ENCODE results near the gene CIROP.

Gene CIROP

DNA sequence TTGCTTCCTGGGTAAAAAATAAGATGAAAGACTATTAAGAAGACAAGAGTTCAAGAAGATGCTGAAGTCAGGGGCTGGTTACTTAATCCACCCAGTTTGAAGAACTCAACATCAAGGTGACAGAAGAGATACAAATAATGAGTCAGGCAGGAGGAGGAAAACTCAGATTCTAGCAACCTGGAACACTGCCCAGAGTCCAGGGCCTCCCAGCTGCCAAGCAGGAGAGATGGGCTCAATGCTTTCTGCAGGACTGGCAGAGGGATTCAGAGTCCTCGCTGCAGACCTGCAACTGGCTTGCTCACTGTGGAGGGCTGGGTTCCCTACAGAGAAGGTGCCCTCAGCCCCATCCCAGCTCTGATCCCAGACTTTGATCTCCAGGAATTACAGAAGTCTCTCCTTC is 42.9 kb upstream of the CIROP start:
- DNase-seq (ENCODE audit: low read depth) = no peak
- H3K4me3 ChIP-seq (ENCODE audit: low read depth, low read length) = no peak overlapping the region
- TF ChIP-seq, protein P1, sequence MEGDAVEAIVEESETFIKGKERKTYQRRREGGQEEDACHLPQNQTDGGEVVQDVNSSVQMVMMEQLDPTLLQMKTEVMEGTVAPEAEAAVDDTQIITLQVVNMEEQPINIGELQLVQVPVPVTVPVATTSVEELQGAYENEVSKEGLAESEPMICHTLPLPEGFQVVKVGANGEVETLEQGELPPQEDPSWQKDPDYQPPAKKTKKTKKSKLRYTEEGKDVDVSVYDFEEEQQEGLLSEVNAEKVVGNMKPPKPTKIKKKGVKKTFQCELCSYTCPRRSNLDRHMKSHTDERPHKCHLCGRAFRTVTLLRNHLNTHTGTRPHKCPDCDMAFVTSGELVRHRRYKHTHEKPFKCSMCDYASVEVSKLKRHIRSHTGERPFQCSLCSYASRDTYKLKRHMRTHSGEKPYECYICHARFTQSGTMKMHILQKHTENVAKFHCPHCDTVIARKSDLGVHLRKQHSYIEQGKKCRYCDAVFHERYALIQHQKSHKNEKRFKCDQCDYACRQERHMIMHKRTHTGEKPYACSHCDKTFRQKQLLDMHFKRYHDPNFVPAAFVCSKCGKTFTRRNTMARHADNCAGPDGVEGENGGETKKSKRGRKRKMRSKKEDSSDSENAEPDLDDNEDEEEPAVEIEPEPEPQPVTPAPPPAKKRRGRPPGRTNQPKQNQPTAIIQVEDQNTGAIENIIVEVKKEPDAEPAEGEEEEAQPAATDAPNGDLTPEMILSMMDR (IDR thresholded peaks at IDR 0.05; ENCODE audit: control insufficient read depth, extremely low read depth, insufficient read depth) = no peak

DNA sequence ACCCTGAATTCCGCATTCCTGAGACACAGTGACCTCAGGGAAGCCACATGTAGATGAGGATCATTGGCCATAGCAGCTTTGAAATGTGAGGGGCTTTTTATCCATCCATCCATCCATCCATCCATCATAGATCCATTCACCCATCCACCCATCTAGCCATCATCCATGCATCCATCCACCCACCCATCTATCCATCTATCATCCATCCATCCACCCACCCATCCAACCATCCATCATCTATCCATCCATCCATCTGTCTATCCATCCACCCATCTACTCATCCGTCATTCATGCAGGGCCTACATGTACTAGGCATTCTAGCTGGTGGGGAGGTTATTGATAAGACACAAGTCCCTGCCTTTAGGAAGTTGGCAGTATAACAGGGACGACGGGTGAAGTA is 42.2 kb upstream of the CIROP start:
- H3K4me3 ChIP-seq (ENCODE audit: low read depth, low read length) = no peak overlapping the region
- no peak for DNase-seq (ENCODE audit: low read depth)
- TF ChIP-seq, protein P1 (IDR thresholded peaks at IDR 0.05; ENCODE audit: control insufficient read depth, extremely low read depth, insufficient read depth) = no peak

DNA sequence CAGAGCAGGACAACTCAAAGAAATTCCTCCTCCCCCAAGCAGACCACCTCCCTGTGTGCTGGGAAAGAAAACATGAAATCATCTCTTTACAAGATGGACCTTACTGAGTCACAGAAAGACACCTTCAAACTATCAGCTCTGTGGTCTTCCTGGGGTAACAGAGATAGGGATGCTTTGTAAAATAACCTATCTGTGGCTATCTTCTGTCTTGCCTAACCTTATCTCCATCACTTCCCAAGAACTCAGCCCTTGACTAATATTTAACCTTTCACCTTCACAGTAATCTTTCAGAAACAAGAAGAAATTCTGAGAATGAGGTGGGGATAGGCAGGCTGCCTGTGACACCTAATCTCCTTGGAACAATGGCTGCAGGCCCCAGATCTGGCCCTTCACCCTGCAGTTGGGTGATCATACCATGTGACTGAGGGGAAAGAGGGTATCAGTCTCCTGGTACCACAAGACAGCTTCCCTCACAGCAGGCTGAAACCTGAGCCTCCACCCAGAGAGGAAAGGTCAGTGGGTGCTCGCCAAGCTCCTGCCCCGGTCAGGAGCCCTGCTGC is 41.6 kb upstream of the CIROP start:
- H3K4me3 ChIP-seq (ENCODE audit: low read depth, low read length) = no peak overlapping the region
- TF ChIP-seq, protein P1 (IDR thresholded peaks at IDR 0.05; ENCODE audit: control insufficient read depth, extremely low read depth, insufficient read depth) = no peak
- no peak for DNase-seq (ENCODE audit: low read depth)

DNA sequence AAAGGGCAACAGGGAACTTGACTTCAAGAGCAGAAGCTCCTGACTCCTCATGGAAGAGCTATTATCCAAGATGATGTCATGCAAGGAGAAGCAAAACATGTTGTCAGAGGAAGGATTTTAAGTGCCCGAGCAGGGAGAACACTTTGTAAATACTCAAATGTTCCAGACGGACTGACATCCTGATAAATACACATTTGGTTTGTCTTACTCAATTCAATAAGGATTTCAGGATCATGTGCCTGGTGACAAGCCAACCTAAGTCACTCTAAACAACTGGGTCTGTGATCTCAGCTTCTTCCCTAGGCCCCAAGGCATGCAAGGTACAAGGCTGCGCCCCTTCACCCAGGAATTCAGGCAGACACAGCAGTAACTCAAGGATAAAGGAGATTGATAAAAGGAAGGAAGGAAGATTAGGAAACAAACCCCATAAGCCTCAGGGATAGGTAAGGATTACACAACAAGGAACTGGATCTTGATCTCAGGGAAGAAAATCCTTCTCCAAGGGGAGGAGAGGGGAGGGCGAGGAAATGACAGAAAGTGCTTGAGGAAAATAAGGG is 41.1 kb upstream of the CIROP start:
- TF ChIP-seq, protein P1 (IDR thresholded peaks at IDR 0.05; ENCODE audit: control insufficient read depth, extremely low read depth, insufficient read depth) = no peak
- H3K4me3 ChIP-seq (ENCODE audit: low read depth, low read length) = no peak overlapping the region
- no peak for DNase-seq (ENCODE audit: low read depth)

DNA sequence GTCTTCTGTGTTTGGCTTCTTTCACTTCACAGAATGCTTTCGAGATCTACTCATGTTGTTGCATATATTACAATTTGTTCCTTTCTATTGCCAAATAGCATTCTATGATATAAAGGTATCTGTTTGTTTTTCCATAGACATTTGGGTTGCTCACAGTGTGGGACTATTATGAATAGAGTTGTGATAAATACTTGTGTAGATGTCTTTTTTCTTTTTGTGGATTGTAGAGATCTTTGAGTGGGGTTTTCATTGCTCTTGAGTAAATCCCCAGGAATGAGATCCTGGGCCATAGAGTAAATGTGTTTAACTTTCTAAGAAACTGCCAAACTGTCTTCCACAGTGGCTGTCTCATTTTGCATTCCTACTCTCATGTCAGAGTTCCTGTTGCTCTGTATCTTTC is 39.1 kb upstream of the CIROP start:
- TF ChIP-seq, protein P1 (IDR thresholded peaks at IDR 0.05; ENCODE audit: control insufficient read depth, extremely low read depth, insufficient read depth) = no peak
- H3K4me3 ChIP-seq (ENCODE audit: low read depth, low read length) = no peak overlapping the region

DNA sequence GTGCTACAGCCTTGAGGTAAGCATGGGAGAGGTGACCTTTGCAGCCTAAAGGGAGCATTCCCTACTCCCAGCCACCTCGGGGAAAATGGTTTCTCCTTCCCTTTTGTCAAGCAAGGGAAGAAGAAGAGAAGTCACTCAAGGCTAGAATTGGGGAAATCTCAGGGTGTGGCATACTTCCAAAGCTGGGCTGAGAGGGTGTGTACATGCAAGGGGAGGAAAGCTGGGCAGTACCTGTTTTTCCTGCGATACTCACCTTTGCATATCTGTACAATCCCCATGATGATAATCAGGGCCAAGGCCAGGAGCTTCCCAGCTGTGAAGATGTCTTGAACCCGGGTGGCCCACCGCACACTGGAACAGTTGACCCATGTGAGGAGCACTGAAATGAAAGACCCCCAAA is 38.0 kb upstream of the CIROP start:
- TF ChIP-seq, protein P1 (IDR thresholded peaks at IDR 0.05; ENCODE audit: control insufficient read depth, extremely low read depth, insufficient read depth) = no peak
- H3K4me3 ChIP-seq (ENCODE audit: low read depth, low read length) = no peak overlapping the region
- no peak for DNase-seq (ENCODE audit: low read depth)

More for the DNA sequence above, 39.1 kb upstream of the CIROP start:
- DNase-seq (ENCODE audit: low read depth) = no peak

All from LNCaP clone FGC (cell line).